Raji (cell line): Measurements from ENCODE around the gene HS3ST3B1.

ENCODE experiments used
- POLR2A ChIP-seq: IDR thresholded peaks from 2 replicates; pipeline ENCODE4 v1.6.1; 2011; ENCODE audit warnings: low read depth, low read length, control low read depth; ENCODE audit not compliant: insufficient read depth

HS3ST3B1 gene

DNA sequence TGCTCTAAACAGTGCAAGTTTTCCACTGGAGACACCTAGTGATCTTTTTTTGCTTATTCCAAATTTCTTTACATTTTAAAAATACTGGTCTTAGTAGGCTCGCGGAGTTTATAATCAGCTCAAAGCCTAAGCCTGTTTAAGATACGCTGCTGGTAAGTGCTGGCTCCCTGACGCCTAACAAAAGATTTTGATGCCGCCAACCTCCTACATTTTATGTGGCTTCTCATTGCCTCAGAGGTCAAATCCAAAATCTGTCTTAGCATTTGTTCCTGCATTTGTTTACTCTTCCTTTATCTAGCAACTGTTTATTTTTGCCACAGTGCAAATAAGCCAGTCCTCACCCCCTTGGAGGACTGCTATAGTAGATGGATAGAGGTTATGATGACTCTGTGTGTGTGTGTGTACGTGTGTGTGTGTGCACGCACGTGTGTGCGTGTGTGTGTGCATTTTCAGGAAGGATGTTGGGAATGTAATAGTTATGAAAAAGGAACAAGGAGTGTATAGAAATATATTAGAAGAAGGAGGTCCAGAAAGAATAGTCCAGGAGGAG, 24.8 kb downstream of the HS3ST3B1 start:
- TF ChIP-seq POLR2A, result no peak

DNA sequence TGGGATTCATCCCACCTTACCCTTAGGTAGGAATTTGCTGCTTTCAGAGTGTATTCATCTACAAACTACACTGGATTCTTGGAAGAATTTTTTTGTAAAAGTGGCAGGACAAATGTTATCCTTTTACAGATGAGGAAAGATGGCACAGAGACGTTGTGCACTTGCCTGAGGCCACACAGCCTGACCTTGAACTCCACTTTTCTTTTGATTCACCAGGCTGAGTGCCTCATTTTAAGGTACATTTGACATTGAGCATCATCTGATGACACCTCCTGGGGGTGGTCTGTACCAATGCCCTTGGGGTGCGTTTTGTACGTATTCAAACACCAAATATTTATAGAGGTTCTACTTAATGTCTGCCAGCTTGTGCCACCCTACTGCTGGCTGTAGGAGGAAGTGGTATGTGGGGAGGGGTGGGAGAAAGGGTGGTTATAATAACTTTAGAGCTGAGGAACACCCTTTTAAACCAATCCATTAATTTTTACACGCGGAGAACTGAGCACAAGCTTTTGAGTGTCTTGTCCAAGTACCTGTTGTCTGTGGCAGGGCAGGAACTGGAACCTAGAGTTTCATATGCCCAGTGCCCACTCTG, 29.1 kb downstream of the HS3ST3B1 start:
- TF ChIP-seq POLR2A, result no peak

- TF ChIP-seq POLR2A, result no peak
These were observed 29.6 kb downstream of the HS3ST3B1 start for GRCh38 chr17:14330492-14330962.

- TF ChIP-seq POLR2A, result no peak
These were observed 30.5 kb downstream of the HS3ST3B1 start for GRCh38 chr17:14331225-14331981.

- TF ChIP-seq POLR2A, result no peak
These were observed 31.1 kb downstream of the HS3ST3B1 start for GRCh38 chr17:14331982-14332298.

DNA sequence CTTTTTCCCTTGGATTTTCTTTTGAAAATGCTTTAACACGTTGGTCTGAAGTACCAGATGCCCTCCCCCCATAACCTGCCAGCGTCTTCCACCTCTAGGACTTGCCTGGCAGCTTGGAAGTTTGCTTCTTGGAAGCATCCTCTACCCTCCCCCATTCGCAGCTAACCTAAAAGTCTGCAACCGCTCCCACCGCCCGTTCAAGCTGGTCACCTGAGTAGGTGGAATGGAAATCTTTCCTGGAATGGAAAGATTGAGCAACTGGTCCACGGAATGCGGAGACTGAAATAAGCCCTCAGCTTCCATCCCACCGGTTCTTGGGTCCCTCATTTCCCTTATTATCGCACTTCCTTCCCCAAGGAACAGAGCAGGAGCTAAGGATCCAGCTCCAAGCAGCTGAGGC, 31.4 kb downstream of the HS3ST3B1 start:
- no peak for TF ChIP-seq POLR2A

- TF ChIP-seq POLR2A, result no peak
These were observed 32.6 kb downstream of the HS3ST3B1 start for GRCh38 chr17:14333506-14333905.

GRCh38 chr17:14334276-14334840, 33.5 kb downstream of the HS3ST3B1 start:
- TF ChIP-seq POLR2A, result no peak

- TF ChIP-seq POLR2A, result no peak
These were observed 34.0 kb downstream of the HS3ST3B1 start for GRCh38 chr17:14334919-14335318.

DNA sequence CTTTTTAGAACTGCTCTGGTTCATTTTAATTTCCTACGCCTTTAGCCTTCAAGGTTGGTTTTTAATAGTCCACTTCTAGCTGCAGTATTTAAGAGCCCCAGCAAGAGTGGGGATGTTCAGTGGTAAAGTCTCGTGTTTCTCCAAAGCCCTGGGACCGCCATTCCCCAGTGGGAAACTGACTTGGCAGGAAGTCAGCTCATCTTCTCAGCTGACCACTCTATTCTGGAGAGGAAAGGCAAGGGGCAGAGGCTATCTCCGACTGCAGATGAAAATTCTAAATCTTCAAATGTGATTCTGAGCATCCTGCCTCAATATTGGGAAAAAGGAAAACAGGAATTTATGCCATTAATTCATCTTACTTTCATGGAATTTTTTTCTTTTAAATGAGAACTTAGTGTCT, 35.5 kb downstream of the HS3ST3B1 start:
- no peak for TF ChIP-seq POLR2A

DNA sequence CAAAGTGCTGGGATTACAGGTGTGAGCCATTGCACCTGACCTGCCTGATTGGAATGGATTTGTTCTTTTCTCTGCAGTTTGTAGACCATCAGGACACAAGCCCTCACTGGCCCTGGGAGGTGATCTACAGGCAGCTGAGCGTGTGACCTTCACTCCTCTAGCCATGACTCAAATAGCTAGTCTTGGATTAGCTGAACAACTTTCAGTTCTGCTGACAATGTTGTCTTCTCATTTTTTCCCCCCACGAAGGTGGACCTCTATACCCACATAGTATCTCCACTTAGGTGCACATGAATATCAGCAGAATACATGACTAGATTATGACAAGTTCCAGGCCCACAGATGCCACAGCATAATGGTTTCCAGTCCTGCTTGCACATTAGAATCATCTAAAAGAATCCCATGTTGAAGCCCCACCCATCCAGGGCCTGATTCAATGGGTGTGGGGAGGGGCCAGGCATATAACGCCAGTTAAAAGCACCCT, 36.8 kb downstream of the HS3ST3B1 start:
- no peak for TF ChIP-seq POLR2A

DNA sequence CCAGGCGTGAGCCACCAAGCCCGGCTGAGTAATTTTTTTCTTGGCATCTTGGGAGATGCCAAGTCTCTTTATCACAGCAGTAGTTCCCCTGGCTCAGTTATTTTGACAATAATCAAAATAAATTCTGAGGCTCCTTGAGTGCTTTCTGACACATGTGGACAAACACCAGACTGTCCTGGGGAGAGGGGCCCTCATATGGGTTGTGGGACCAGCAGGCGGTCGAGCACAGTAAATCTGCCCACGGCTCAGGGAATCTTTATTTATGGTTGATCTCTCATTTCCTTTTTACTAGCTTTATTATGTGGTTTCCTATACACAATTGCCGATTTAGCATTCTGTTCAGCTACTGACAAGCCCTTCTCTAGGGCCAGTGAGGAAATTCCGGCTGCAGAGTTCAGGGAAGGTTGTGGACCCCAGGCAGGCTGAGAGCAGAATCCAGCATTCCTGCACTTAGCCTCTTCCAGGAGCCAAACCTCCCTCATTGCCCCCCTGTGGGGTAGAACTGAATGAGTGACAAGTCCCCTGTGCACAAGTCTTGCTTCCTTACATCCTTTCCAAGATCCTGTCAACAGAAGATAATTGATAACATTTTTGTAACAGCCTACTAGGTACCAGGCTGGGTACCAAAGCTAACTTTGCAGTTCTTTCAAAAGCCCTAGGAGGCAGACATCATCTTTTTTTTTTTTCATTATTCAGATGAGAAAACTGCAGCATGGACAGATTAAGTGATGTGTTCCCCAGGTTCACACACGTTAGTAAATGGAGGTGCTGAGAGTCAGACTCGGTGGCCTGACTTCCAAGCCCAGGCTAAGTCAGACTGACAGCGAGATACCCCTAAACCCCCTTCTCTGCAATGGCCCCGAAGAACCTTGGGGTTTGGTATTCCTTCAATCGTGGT, 40.2 kb downstream of the HS3ST3B1 start:
- TF ChIP-seq POLR2A, result no peak

- no peak for TF ChIP-seq POLR2A
These were observed 41.0 kb downstream of the HS3ST3B1 start for GRCh38 chr17:14341866-14342265.

DNA sequence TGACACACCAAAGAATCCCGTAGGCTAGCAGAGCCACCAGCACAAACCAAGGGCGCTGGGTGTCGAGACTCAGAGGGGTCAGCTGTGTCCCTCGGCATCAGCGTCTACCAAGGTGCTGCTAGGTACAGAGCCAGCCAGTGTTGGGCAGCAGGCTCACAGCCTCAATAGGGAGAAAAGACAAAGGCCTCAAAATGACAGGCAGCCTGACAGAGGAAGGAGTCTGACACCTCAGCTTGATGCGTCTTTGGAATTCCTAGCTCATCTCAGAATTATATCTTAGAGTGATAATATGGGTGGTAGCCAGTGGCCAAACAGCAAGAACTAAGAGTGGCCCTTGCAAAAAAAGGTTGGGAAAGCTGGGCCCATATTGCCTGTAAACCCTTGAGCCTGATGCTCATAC, 45.9 kb downstream of the HS3ST3B1 start:
- TF ChIP-seq POLR2A, result no peak

- TF ChIP-seq POLR2A, result no peak
These were observed 50.6 kb downstream of the HS3ST3B1 start for GRCh38 chr17:14351493-14351892.

DNA sequence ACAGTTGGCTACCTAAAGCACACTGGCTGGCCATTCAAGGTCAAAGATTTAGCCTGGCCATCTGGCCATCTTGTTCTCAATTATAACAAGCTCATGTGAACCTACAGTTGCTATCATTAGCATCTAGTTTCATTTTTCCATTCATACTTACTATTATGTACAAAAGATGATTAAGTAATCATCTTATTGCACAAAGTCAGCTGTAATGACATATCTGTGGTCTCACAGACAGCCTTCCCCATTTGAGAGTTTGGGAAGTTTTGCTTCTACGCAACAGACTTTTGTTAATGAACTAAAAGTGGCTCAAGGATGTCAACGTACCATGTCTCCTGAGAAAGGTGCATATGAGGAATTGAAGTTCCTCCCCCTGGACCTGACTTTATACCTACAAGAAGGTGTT, 51.3 kb downstream of the HS3ST3B1 start:
- no peak for TF ChIP-seq POLR2A
